CD4-positive, alpha-beta T cell (primary cell): ENCODE results near the gene PURA. TPM values are rescaled to one million over a fixed set of nuclear protein-coding genes. Genes with fewer than 3 reads are reported as not detected.
A peak's percentile ranks its signal among the peaks of the same experiment; 100 is the strongest.

ENCODE experiments used
- ATAC-seq: fragments of 200-7000 bp; cut with Tn5 transposase; one replicate; pipeline ENCODE4 v1.10.0; 2022; ENCODE audit warnings: mild to moderate bottlenecking; ENCODE audit not compliant: poor library complexity
- CTCF ChIA-PET: fragments of 350-600 bp; sonication (Branson Sonifier 250); formaldehyde crosslinking; loops from one replicate; lab custom pipeline; 2021; ENCODE audit warnings: antibody characterized with exemption, inconsistent platforms; lab: Charles Lee
- POLR2A ChIA-PET: fragments of 350-600 bp; sonication (Branson Sonifier 250); formaldehyde crosslinking; loops from one replicate; lab custom pipeline; 2021; ENCODE audit warnings: antibody characterized with exemption, inconsistent platforms; lab: Charles Lee
- DNase-seq, 14 experiments: peaks; one replicate each; pipeline ENCODE4 v3.0.0-alpha.2; 2013 to 2020; ENCODE audit warnings: mixed read lengths in 2 of 14
- H3K27ac ChIP-seq, 2 donors: one replicate each; pipeline versions ENCODE4 v1.5.1 to v1.7.0; 2013; ENCODE audit warnings: low read length in 2 of 2, low read depth in 1 of 2, mild to moderate bottlenecking in 1 of 2
- H3K27me3 ChIP-seq, 2 experiments: 1 replicate in 1 of 2; 2 replicates in 1 of 2; pipeline versions ENCODE4 v1.6.1 to v1.7.0; 2013; ENCODE audit warnings: low read length in 2 of 2, control low read depth in 1 of 2, mild to moderate bottlenecking in 1 of 2, moderate library complexity in 1 of 2; ENCODE audit not compliant: insufficient read depth in 2 of 2, control insufficient read depth in 1 of 2
- H3K36me3 ChIP-seq: one replicate; pipeline ENCODE4 v1.6.1; 2013; ENCODE audit warnings: low read length, control low read depth; ENCODE audit not compliant: insufficient read depth
- H3K4me1 ChIP-seq: one replicate; pipeline ENCODE4 v1.6.1; 2013; ENCODE audit warnings: low read length, control low read depth; ENCODE audit not compliant: insufficient read depth
- H3K4me3 ChIP-seq: one replicate; pipeline ENCODE4 v1.5.1; 2013; ENCODE audit warnings: mild to moderate bottlenecking, low read length, moderate library complexity
- H3K9me3 ChIP-seq, 2 experiments: 1 replicate in 1 of 2; 2 replicates in 1 of 2; pipeline versions ENCODE4 v1.6.1 to v1.7.0; 2013; ENCODE audit warnings: low read length in 2 of 2, mild to moderate bottlenecking in 2 of 2, control low read depth in 1 of 2, moderate library complexity in 1 of 2; ENCODE audit not compliant: control insufficient read depth in 1 of 2, insufficient read depth in 1 of 2
- H3K27ac Mint-ChIP-seq: one replicate; pipeline ENCODE4 v1.8.0; 2020; ENCODE audit warnings: mixed read lengths
- H3K27me3 Mint-ChIP-seq: one replicate; pipeline ENCODE4 v1.8.0; 2021; ENCODE audit warnings: mixed read lengths
- H3K36me3 Mint-ChIP-seq: one replicate; pipeline ENCODE4 v1.8.0; 2021; ENCODE audit warnings: low read depth, mixed read lengths
- H3K4me1 Mint-ChIP-seq: one replicate; pipeline ENCODE4 v1.8.0; 2021; ENCODE audit warnings: low read depth, mixed read lengths
- H3K4me3 Mint-ChIP-seq: one replicate; pipeline ENCODE4 v1.8.0; 2020; ENCODE audit warnings: mild to moderate bottlenecking, mixed read lengths
- H3K9me3 Mint-ChIP-seq: one replicate; pipeline ENCODE4 v1.8.0; 2020; ENCODE audit warnings: mixed read lengths
- CTCF ChIP-seq: fragments of 200-600 bp; IDR thresholded peaks from one replicate; pipeline ENCODE4 v1.8.0; 2022; ENCODE audit warnings: antibody characterized with exemption, mild to moderate bottlenecking
- intact Hi-C, 2 experiments: fragments of 100-400 bp; cut with DNase I in 1 of 2; cut with micrococcal nuclease in 1 of 2; formaldehyde crosslinking; loops; one replicate each; pipeline versions ENCODE4 v1.15.1 to v1.9.0; 2023 to 2025; cut with DNase I, micrococcal nuclease
- total RNA-seq, 174 experiments: library from RNA in 2 of 174; stranded (reverse) in 2 of 174; gene quantifications; one replicate each; pipeline ENCODE4 v1.2.3 and lab custom pipeline; 2021 to 2026

PURA gene
- total RNA-seq, 2 experiments from 2014 or later, result 7.0 to 7.9 TPM

GRCh38 chr5:140113180-140113698, 670 bp upstream of the PURA start:
- H3K9me3 Mint-ChIP-seq, result no peaks in the 10 kb centered on the region
- peaks cover 6% of the 10 kb centered on the region for H3K27me3 Mint-ChIP-seq
- TF ChIP-seq CTCF, result no peak
- H3K27ac Mint-ChIP-seq, result peak overlapping the region; percentile 96
- H3K27ac ChIP-seq, result peak overlapping the region; percentile 82 to 83
- H3K36me3 Mint-ChIP-seq, result peaks cover 14% of the 10 kb centered on the region
- H3K4me1 Mint-ChIP-seq, result peaks cover 90% of the 10 kb centered on the region
- no peaks in the 10 kb centered on the region for H3K36me3 ChIP-seq
- ChIA-PET CTCF (interaction anchor here (0.6 to 2.6 kb wide), 7 partner anchors 11 to 62 kb away, joined by 3 to 10 read pairs (median 3); no protein-coding TSS in a partner anchor), POLR2A (interaction anchor here (0.6 to 2.2 kb wide), 4 partner anchors 10 to 32 kb away, joined by 3 to 11 read pairs (median 5); no protein-coding TSS in a partner anchor)
- H3K4me3 ChIP-seq, result peak overlapping the region; percentile 78
- no peaks in the 10 kb centered on the region for H3K9me3 ChIP-seq
- H3K27me3 ChIP-seq, result peaks cover 10 to 11% of the 10 kb centered on the region in 2 experiments
- H3K4me1 ChIP-seq, result peaks cover 45% of the 10 kb centered on the region
- peak; percentile 3 for ATAC-seq
- peak in 8 of 14 experiments; percentile 7 to 63 (median 22) for DNase-seq
- peak overlapping the region; percentile 100 for H3K4me3 Mint-ChIP-seq
- intact Hi-C loops, result loop anchor here in 1 of 2 experiments (2.0 to 10.0 kb wide), 5 partner anchors 38 to 1538 kb away; partner anchors contain the start of genes HSPA9, SPATA24 and UBE2D2

GRCh38 chr5:140114341-140115185, 654 bp downstream of the PURA start:
- ATAC-seq (peak; percentile 6), DNase-seq (peak in 13 of 14 experiments; percentile 10 to 67 (median 29))
- Mint-ChIP-seq H3K36me3 (peaks cover 11% of the 10 kb centered on the region), H3K27ac (peak overlapping the region; percentile 96), H3K9me3 (no peaks in the 10 kb centered on the region), H3K27me3 (no peaks in the 10 kb centered on the region), H3K4me3 (peak overlapping the region; percentile 100), H3K4me1 (peaks cover 83% of the 10 kb centered on the region)
- POLR2A ChIA-PET, result interaction anchor here (1.0 to 8.0 kb wide), 8 partner anchors 7 to 1539 kb away, joined by 3 to 63 read pairs (median 8); partner anchors contain the start of genes CYSTM1 and HSPA9
- Histone ChIP-seq H3K4me3 (peak overlapping the region; percentile 84), H3K9me3 (no peaks in the 10 kb centered on the region), H3K4me1 (peaks cover 35% of the 10 kb centered on the region), H3K27ac (peak overlapping the region; percentile 78 to 80), H3K36me3 (no peaks in the 10 kb centered on the region), H3K27me3 (peaks cover 3 to 10% of the 10 kb centered on the region in 2 experiments)
- no peak for TF ChIP-seq CTCF
- intact Hi-C loops, result loop anchor here in 1 of 2 experiments (2.0 to 10.0 kb wide), 5 partner anchors 30 to 1540 kb away; partner anchors contain the start of genes HSPA9, SPATA24 and UBE2D2
- CTCF ChIA-PET, result interaction anchor here (1.4 to 2.6 kb wide), 3 partner anchors 17 to 31 kb away, joined by 3 to 10 read pairs (median 9); no protein-coding TSS in a partner anchor

GRCh38 chr5:140115186-140115500, 1.2 kb downstream of the PURA start:
- H3K9me3 ChIP-seq, result no peaks in the 10 kb centered on the region
- ATAC-seq, result no peak
- Mint-ChIP-seq H3K9me3 (no peaks in the 10 kb centered on the region), H3K27me3 (no peaks in the 10 kb centered on the region), H3K4me3 (peak overlapping the region; percentile 100), H3K36me3 (peaks cover 11% of the 10 kb centered on the region), H3K27ac (peak overlapping the region; percentile 96), H3K4me1 (peaks cover 77% of the 10 kb centered on the region)
- intact Hi-C loops, result loop anchor here in 1 of 2 experiments (2.0 to 10.0 kb wide), 4 partner anchors 30 to 1540 kb away; partner anchors contain the start of genes HSPA9, SPATA24 and UBE2D2
- peaks cover 35% of the 10 kb centered on the region for H3K4me1 ChIP-seq
- ChIA-PET POLR2A (interaction anchor here (1.0 to 8.0 kb wide), 8 partner anchors 8 to 1540 kb away, joined by 3 to 63 read pairs (median 8); partner anchors contain the start of genes CYSTM1 and HSPA9), CTCF (interaction anchor here (0.7 to 2.3 kb wide), 3 partner anchors 17 to 244 kb away, joined by 3 to 9 read pairs (median 3); no protein-coding TSS in a partner anchor)
- peak overlapping the region; percentile 84 for H3K4me3 ChIP-seq
- no peaks in the 10 kb centered on the region for H3K36me3 ChIP-seq
- DNase-seq, result no peak
- no peak overlapping the region for H3K27ac ChIP-seq
- no peak for TF ChIP-seq CTCF
- H3K27me3 ChIP-seq, result peaks cover 3 to 10% of the 10 kb centered on the region in 2 experiments
